H9 (cell line): ENCODE data around the gene KAZN. TPM values are rescaled to one million over a fixed set of nuclear protein-coding genes. Genes with fewer than 3 reads are reported as not detected.

ENCODE experiments used
- DNase-seq: peaks from one replicate; pipeline ENCODE4 v3.0.0-alpha.2; 2017
- H2AFZ ChIP-seq: one replicate; pipeline ENCODE4 v1.6.1; 2013; ENCODE audit warnings: mild to moderate bottlenecking, low read length, control low read depth, moderate library complexity
- H2AK5ac ChIP-seq: 2 replicates; pipeline ENCODE4 v1.6.1; 2013; ENCODE audit warnings: low read length, control low read depth, mixed read lengths; ENCODE audit not compliant: insufficient read length
- H2BK120ac ChIP-seq: one replicate; pipeline ENCODE4 v1.6.1; 2013; ENCODE audit warnings: low read depth, mild to moderate bottlenecking, low read length, control low read depth, inconsistent platforms; ENCODE audit not compliant: poor library complexity, severe bottlenecking
- H2BK12ac ChIP-seq: 2 replicates; pipeline ENCODE4 v1.6.1; 2013; ENCODE audit warnings: low read length, control low read depth, mixed read lengths, low read depth; ENCODE audit not compliant: insufficient read length
- H2BK15ac ChIP-seq: 2 replicates; pipeline ENCODE4 v1.6.1; 2013; ENCODE audit warnings: low read depth, low read length, control low read depth
- H2BK20ac ChIP-seq: one replicate; pipeline ENCODE4 v1.6.1; 2013; ENCODE audit warnings: low read depth, mild to moderate bottlenecking, low read length, control low read depth, inconsistent platforms; ENCODE audit not compliant: poor library complexity, severe bottlenecking
- H2BK5ac ChIP-seq: 2 replicates; pipeline ENCODE4 v1.6.1; 2013; ENCODE audit warnings: low read length, control low read depth, mixed read lengths; ENCODE audit not compliant: insufficient read length
- H3K14ac ChIP-seq: 2 replicates; pipeline ENCODE4 v1.6.1; 2013; ENCODE audit warnings: low read length, control low read depth; ENCODE audit not compliant: insufficient read depth
- H3K18ac ChIP-seq: 2 replicates; pipeline ENCODE4 v1.6.1; 2013; ENCODE audit warnings: low read depth, mild to moderate bottlenecking, mixed read lengths, low read length, control low read depth; ENCODE audit not compliant: insufficient read length
- H3K23ac ChIP-seq: 2 replicates; pipeline ENCODE4 v1.6.1; 2013; ENCODE audit warnings: low read length, control low read depth, mixed read lengths, low read depth; ENCODE audit not compliant: insufficient read length
- H3K23me2 ChIP-seq: 2 replicates; pipeline ENCODE4 v1.6.1; 2013; ENCODE audit warnings: low read depth, mild to moderate bottlenecking, mixed read lengths, low read length, control low read depth; ENCODE audit not compliant: insufficient read length, poor library complexity, severe bottlenecking
- H3K27ac ChIP-seq: 2 replicates; pipeline ENCODE4 v1.5.1; 2013; ENCODE audit warnings: low read length, control low read depth, mixed read lengths, low read depth; ENCODE audit not compliant: insufficient read length
- H3K27me3 ChIP-seq: 2 replicates; pipeline ENCODE4 v1.6.1; 2013; ENCODE audit warnings: low read length, control low read depth, inconsistent platforms; ENCODE audit not compliant: insufficient read depth
- H3K4ac ChIP-seq: 2 replicates; pipeline ENCODE4 v1.6.1; 2013; ENCODE audit warnings: low read depth, mild to moderate bottlenecking, control low read depth, inconsistent platforms, low read length, moderate library complexity
- H3K4me1 ChIP-seq: 2 replicates; pipeline ENCODE4 v1.6.1; 2013; ENCODE audit warnings: low read length, control low read depth, inconsistent platforms; ENCODE audit not compliant: insufficient read depth
- H3K4me2 ChIP-seq: 2 replicates; pipeline ENCODE4 v1.6.1; 2013; ENCODE audit warnings: low read length, control low read depth, mixed read lengths; ENCODE audit not compliant: insufficient read length, insufficient read depth
- H3K56ac ChIP-seq: 2 replicates; pipeline ENCODE4 v1.6.1; 2013; ENCODE audit warnings: low read depth, mild to moderate bottlenecking, mixed read lengths, low read length, control low read depth; ENCODE audit not compliant: insufficient read length
- H3K79me1 ChIP-seq: 2 replicates; pipeline ENCODE4 v1.6.1; 2013; ENCODE audit warnings: low read depth, mild to moderate bottlenecking, moderate library complexity, low read length, control low read depth, inconsistent platforms; ENCODE audit not compliant: insufficient read depth, poor library complexity, severe bottlenecking
- H3K79me2 ChIP-seq: 2 replicates; pipeline ENCODE4 v1.6.1; 2013; ENCODE audit warnings: low read length, control low read depth, inconsistent platforms; ENCODE audit not compliant: insufficient read depth
- H3K9ac ChIP-seq: 2 replicates; pipeline ENCODE4 v1.6.1; 2013; ENCODE audit warnings: low read length, control low read depth, mixed read lengths; ENCODE audit not compliant: insufficient read length; ENCODE audit errors: extremely low read depth
- H3K9me3 ChIP-seq: one replicate; pipeline ENCODE4 v1.6.1; 2013; ENCODE audit warnings: low read depth, low read length, inconsistent platforms; ENCODE audit not compliant: control insufficient read depth
- H3T11ph ChIP-seq: one replicate; pipeline ENCODE4 v1.6.1; 2013; ENCODE audit warnings: mild to moderate bottlenecking, low read length, control low read depth, inconsistent platforms
- H4K20me1 ChIP-seq: one replicate; pipeline ENCODE4 v1.6.1; 2013; ENCODE audit not compliant: control insufficient read depth, insufficient read length, insufficient read depth
- H4K5ac ChIP-seq: 2 replicates; pipeline ENCODE4 v1.6.1; 2013; ENCODE audit warnings: low read depth, mild to moderate bottlenecking, mixed read lengths, low read length, control low read depth; ENCODE audit not compliant: insufficient read length
- H4K8ac ChIP-seq: replicated peaks from 2 replicates; pipeline ENCODE4 v1.6.1; 2013; ENCODE audit warnings: low read length, control low read depth, mixed read lengths, low read depth; ENCODE audit not compliant: insufficient read length
- H4K91ac ChIP-seq: 2 replicates; pipeline ENCODE4 v1.6.1; 2013; ENCODE audit warnings: low read depth, mild to moderate bottlenecking, moderate library complexity, mixed read lengths, low read length, control low read depth; ENCODE audit not compliant: insufficient read length
- H3K27ac Mint-ChIP-seq, 3 experiments: 2 replicates in 2 of 3; 3 replicates in 1 of 3; pipeline ENCODE4 v1.8.0; 2020 to 2021; ENCODE audit warnings: mixed read lengths in 3 of 3, mild to moderate bottlenecking in 1 of 3, moderate library complexity in 1 of 3
- H3K27me3 Mint-ChIP-seq: 2 replicates; pipeline ENCODE4 v1.8.0; 2021; ENCODE audit warnings: low read depth, mild to moderate bottlenecking, moderate library complexity, mixed read lengths
- H3K36me3 Mint-ChIP-seq, 3 experiments: 2 replicates in 2 of 3; 3 replicates in 1 of 3; pipeline ENCODE4 v1.8.0; 2020 to 2021; ENCODE audit warnings: low read depth in 3 of 3, mixed read lengths in 3 of 3; ENCODE audit not compliant: insufficient read depth in 1 of 3
- H3K4me1 Mint-ChIP-seq, 2 experiments: 2 replicates each; pipeline ENCODE4 v1.8.0; 2020; ENCODE audit warnings: mixed read lengths in 2 of 2
- H3K4me3 Mint-ChIP-seq, 2 experiments: 2 replicates in 1 of 2; 3 replicates in 1 of 2; pipeline ENCODE4 v1.8.0; 2020 to 2021; ENCODE audit warnings: mild to moderate bottlenecking in 2 of 2, mixed read lengths in 2 of 2, moderate library complexity in 1 of 2
- H3K9me3 Mint-ChIP-seq, 2 experiments: 2 replicates in 1 of 2; 3 replicates in 1 of 2; pipeline ENCODE4 v1.8.0; 2020; ENCODE audit warnings: mild to moderate bottlenecking in 2 of 2, mixed read lengths in 2 of 2, moderate library complexity in 1 of 2
- WGBS: extraction: QIAGEN DNeasy Blood & Tissue Kit; methylation state at CpG from one replicate; pipeline ENCODE4 v1.1.7; 2013; ENCODE audit warnings: missing lambda C conversion rate, low lambda C conversion rate, mixed read lengths; ENCODE audit not compliant: insufficient read length; ENCODE audit errors: extremely low coverage; 5-methylcytosine and 5-hydroxymethylcytosine counted together
- total RNA-seq: library from RNA; stranded (reverse); gene quantifications from 2 replicates; pipeline ENCODE4 v1.2.1, GENCODE V29; 2021
- TF ChIP-seq, protein P1 (sequence below): fragments of 200-600 bp; sonication (generic); conservative IDR thresholded peaks from 3 replicates; pipeline ENCODE4 v1.8.0; 2021; ENCODE audit warnings: antibody characterized with exemption, mild to moderate bottlenecking

KAZN gene
- total RNA-seq, 1 experiment from 2014 or later = 7.6 TPM

DNA sequence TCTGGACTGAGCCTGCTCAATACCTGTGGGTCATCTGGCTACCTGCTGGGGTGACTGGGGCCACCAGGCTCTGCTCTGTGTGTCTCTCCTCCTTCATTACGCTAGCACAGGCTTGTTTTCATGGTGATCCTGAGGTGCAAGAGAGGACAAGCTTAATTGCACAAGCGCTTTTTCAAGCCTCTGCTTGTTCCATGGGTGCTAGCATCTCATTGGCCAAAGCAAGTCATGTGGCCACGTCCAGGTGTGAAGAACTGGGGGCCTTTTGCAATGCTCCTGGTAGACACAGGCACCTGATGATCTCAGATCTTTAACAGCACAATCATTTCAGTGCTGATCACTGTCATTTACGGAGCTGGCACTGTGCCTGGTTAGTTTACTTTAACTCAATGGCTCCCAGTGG lies 114.6 kb downstream of the KAZN start:
- no peak overlapping the region for H3K4ac ChIP-seq
- no peak overlapping the region for H2AK5ac ChIP-seq
- H3K36me3 Mint-ChIP-seq = peaks cover 3 to 12% (median 8%) of the 10 kb centered on the region in 3 experiments; a peak in 5 of 7 replicates
- H3K14ac ChIP-seq = no peak overlapping the region
- H3T11ph ChIP-seq = no peak overlapping the region
- H4K91ac ChIP-seq = no peak overlapping the region
- H3K56ac ChIP-seq = no peak overlapping the region
- no CpG with 5 or more reads among the region's 4 CpGs for WGBS
- no peaks in the 10 kb centered on the region for H3K27me3 ChIP-seq
- peaks cover 1% of the 10 kb centered on the region for H3K27me3 Mint-ChIP-seq
- no peak overlapping the region for H3K9ac ChIP-seq
- H3K4me2 ChIP-seq = no peak overlapping the region
- H2BK120ac ChIP-seq = no peak overlapping the region
- H3K27ac Mint-ChIP-seq = no peak overlapping the region
- no peak overlapping the region for H3K27ac ChIP-seq
- no peak overlapping the region for H2BK5ac ChIP-seq
- no peak overlapping the region for H2BK20ac ChIP-seq
- H3K18ac ChIP-seq = no peak overlapping the region
- no peak overlapping the region for H2BK12ac ChIP-seq
- H3K79me1 ChIP-seq = no peaks in the 10 kb centered on the region
- H3K4me1 Mint-ChIP-seq = peaks cover 20 to 37% of the 10 kb centered on the region in 2 experiments
- H3K4me1 ChIP-seq = no peaks in the 10 kb centered on the region
- no peak for DNase-seq
- no peak overlapping the region for H4K5ac ChIP-seq
- no peaks in the 10 kb centered on the region for H3K23me2 ChIP-seq
- H4K8ac ChIP-seq = no peak overlapping the region
- TF ChIP-seq, protein P1, sequence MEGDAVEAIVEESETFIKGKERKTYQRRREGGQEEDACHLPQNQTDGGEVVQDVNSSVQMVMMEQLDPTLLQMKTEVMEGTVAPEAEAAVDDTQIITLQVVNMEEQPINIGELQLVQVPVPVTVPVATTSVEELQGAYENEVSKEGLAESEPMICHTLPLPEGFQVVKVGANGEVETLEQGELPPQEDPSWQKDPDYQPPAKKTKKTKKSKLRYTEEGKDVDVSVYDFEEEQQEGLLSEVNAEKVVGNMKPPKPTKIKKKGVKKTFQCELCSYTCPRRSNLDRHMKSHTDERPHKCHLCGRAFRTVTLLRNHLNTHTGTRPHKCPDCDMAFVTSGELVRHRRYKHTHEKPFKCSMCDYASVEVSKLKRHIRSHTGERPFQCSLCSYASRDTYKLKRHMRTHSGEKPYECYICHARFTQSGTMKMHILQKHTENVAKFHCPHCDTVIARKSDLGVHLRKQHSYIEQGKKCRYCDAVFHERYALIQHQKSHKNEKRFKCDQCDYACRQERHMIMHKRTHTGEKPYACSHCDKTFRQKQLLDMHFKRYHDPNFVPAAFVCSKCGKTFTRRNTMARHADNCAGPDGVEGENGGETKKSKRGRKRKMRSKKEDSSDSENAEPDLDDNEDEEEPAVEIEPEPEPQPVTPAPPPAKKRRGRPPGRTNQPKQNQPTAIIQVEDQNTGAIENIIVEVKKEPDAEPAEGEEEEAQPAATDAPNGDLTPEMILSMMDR = no peak
- no peak overlapping the region for H3K23ac ChIP-seq
- H2BK15ac ChIP-seq = no peak overlapping the region
- H3K4me3 Mint-ChIP-seq = no peak overlapping the region
- peaks cover 1% of the 10 kb centered on the region for H3K9me3 ChIP-seq
- no peak overlapping the region for H2AFZ ChIP-seq
- peaks cover 6 to 10% of the 10 kb centered on the region in 2 experiments; a peak in 3 of 5 replicates for H3K9me3 Mint-ChIP-seq
- no peaks in the 10 kb centered on the region for H3K79me2 ChIP-seq
- no peaks in the 10 kb centered on the region for H4K20me1 ChIP-seq
